Aorta (tissue), 5 donors: Measurements from ENCODE around the gene APBA1. TPM values are rescaled to one million over a fixed set of nuclear protein-coding genes. Genes with fewer than 3 reads are reported as not detected.

Source experiments
- ATAC-seq: fragments of 200-7000 bp; cut with Tn5 transposase; one replicate; pipeline ENCODE4 v1.9.1; 2022; ENCODE audit warnings: moderate library complexity; ENCODE audit not compliant: low FRiP score
- DNase-seq, 2 donors: peaks; one replicate each; pipeline ENCODE4 v3.0.0-alpha.2; 2020
- H3K27ac ChIP-seq, 2 donors: one replicate each; pipeline ENCODE4 v1.5.1; 2013; ENCODE audit warnings: low read length in 2 of 2, mild to moderate bottlenecking in 2 of 2, moderate library complexity in 2 of 2, control low read depth in 1 of 2, inconsistent platforms in 1 of 2, low read depth in 1 of 2
- H3K27me3 ChIP-seq, 2 donors: one replicate each; pipeline ENCODE4 v1.6.1; 2013; ENCODE audit warnings: control low read depth in 1 of 2, low read length in 1 of 2, mild to moderate bottlenecking in 1 of 2, moderate library complexity in 1 of 2; ENCODE audit not compliant: insufficient read depth in 2 of 2, control insufficient read depth in 1 of 2
- H3K36me3 ChIP-seq, 2 donors: one replicate each; pipeline ENCODE4 v1.6.1; 2013; ENCODE audit warnings: control low read depth in 1 of 2, low read length in 1 of 2, mild to moderate bottlenecking in 1 of 2; ENCODE audit not compliant: insufficient read depth in 2 of 2, control insufficient read depth in 1 of 2
- H3K4me1 ChIP-seq, 2 donors: one replicate each; pipeline ENCODE4 v1.6.1; 2013; ENCODE audit warnings: low read length in 2 of 2, control low read depth in 1 of 2, mild to moderate bottlenecking in 1 of 2, moderate library complexity in 1 of 2; ENCODE audit not compliant: insufficient read depth in 2 of 2, control insufficient read depth in 1 of 2
- H3K4me3 ChIP-seq, 2 donors: one replicate each; pipeline ENCODE4 v1.5.1; 2013; ENCODE audit warnings: low read length in 2 of 2, control low read depth in 1 of 2, mild to moderate bottlenecking in 1 of 2
- H3K9me3 ChIP-seq: one replicate; pipeline ENCODE4 v1.6.1; 2013; ENCODE audit warnings: mild to moderate bottlenecking, low read length; ENCODE audit not compliant: control insufficient read depth
- WGBS, 2 donors: extraction: QIAGEN DNeasy Blood & Tissue Kit; methylation state at CpG; one replicate each; pipeline ENCODE4 v1.1.7; 2013; 5-methylcytosine and 5-hydroxymethylcytosine counted together
- intact Hi-C, 2 donors: fragments of 100-400 bp; cut with DNase I; formaldehyde crosslinking; loops; one replicate each; pipeline versions ENCODE4 v1.14.2 to v1.15.0; 2022
- polyA plus RNA-seq, 2 donors: library from polyadenylated mRNA; stranded (reverse); fragments of 200-250 nt; gene quantifications; one replicate each; pipeline ENCODE4 v1.2.3, GENCODE V29; 2013
- total RNA-seq, 2 donors: library from RNA; stranded (reverse); fragmentation: NEBNext Ultra II Directional; extraction: Animal tissue kit (Norgen Biotek cat#: 25700); gene quantifications; one replicate each; pipeline ENCODE4 v1.2.1, GENCODE V29; 2021
- donor health status: healthy with polysubstance abuse.
- donor health status: Bipolar disorder and iron deficiency.
- donor health status: DM: no; HTN: no; CAD: no.
- donor health status: DM: no; HTN: no; CAD: no.
- donor health status: DM: yes; HTN: yes; CAD: no.

APBA1 gene
- total and polyA plus RNA-seq, 4 donors, result 1.9 to 12.6 (median 7.9) TPM

- Histone ChIP-seq H3K4me3 (no peak overlapping the region), H3K4me1 (no peaks in the 10 kb centered on the region), H3K36me3 (no peaks in the 10 kb centered on the region), H3K9me3 (no peaks in the 10 kb centered on the region), H3K27ac (no peak overlapping the region), H3K27me3 (no peaks in the 10 kb centered on the region)
- DNase-seq, result no peak
- intact Hi-C loops, result no loop called here
- 79 to 83% methylated on average over 2 of the region's 2 CpGs for WGBS, 2 donors
- ATAC-seq, result no peak
Measured at GRCh38 chr9:69483886-69484422, 188.2 kb downstream of the APBA1 start.

GRCh38 chr9:69476797-69477196 lies 195.4 kb downstream of the APBA1 start:
- no peaks in the 10 kb centered on the region for H3K27me3 ChIP-seq
- no peak for DNase-seq
- no peaks in the 10 kb centered on the region for H3K36me3 ChIP-seq
- H3K27ac ChIP-seq, result no peak overlapping the region
- 78 to 94% methylated on average over 6 to 7 of the region's 7 CpGs for WGBS, 2 donors
- no peaks in the 10 kb centered on the region for H3K9me3 ChIP-seq
- H3K4me1 ChIP-seq, result no peaks in the 10 kb centered on the region
- intact Hi-C loops, result no loop called here
- no peak overlapping the region for H3K4me3 ChIP-seq
- no peak for ATAC-seq

- Histone ChIP-seq H3K4me1 (no peaks in the 10 kb centered on the region), H3K27me3 (no peaks in the 10 kb centered on the region), H3K36me3 (no peaks in the 10 kb centered on the region), H3K9me3 (no peaks in the 10 kb centered on the region), H3K27ac (no peak overlapping the region), H3K4me3 (no peak overlapping the region)
- no peak for ATAC-seq
- no peak for DNase-seq
- intact Hi-C loops, result no loop called here
- WGBS, 2 donors, result 84 to 85% methylated on average over 6 of the region's 6 CpGs
Measured at GRCh38 chr9:69476016-69476415, 196.2 kb downstream of the APBA1 start.

- no peak for ATAC-seq
- H3K9me3 ChIP-seq, result no peaks in the 10 kb centered on the region
- DNase-seq, result no peak
- H3K27ac ChIP-seq, result no peak overlapping the region
- 88 to 91% methylated on average over 4 of the region's 4 CpGs for WGBS, 2 donors
- H3K36me3 ChIP-seq, result no peaks in the 10 kb centered on the region
- no peaks in the 10 kb centered on the region for H3K27me3 ChIP-seq
- H3K4me1 ChIP-seq, result no peaks in the 10 kb centered on the region
- intact Hi-C loops, result no loop called here
- no peak overlapping the region for H3K4me3 ChIP-seq
Measured at GRCh38 chr9:69474821-69475220, 197.3 kb downstream of the APBA1 start.

GRCh38 chr9:69472101-69472620 lies 200.0 kb downstream of the APBA1 start:
- no peaks in the 10 kb centered on the region for H3K27me3 ChIP-seq
- WGBS, 2 donors, result 75 to 79% methylated on average over 2 of the region's 2 CpGs
- ATAC-seq (no peak), DNase-seq (no peak)
- H3K4me1 ChIP-seq, result no peaks in the 10 kb centered on the region
- H3K27ac ChIP-seq, result no peak overlapping the region
- no peaks in the 10 kb centered on the region for H3K36me3 ChIP-seq
- intact Hi-C loops, result no loop called here
- no peak overlapping the region for H3K4me3 ChIP-seq
- no peaks in the 10 kb centered on the region for H3K9me3 ChIP-seq

- no peaks in the 10 kb centered on the region for H3K4me1 ChIP-seq
- no peak for DNase-seq
- no peaks in the 10 kb centered on the region for H3K9me3 ChIP-seq
- H3K36me3 ChIP-seq, result no peaks in the 10 kb centered on the region
- no peak for ATAC-seq
- no peak overlapping the region for H3K4me3 ChIP-seq
- intact Hi-C loops, result no loop called here
- WGBS, 2 donors, result 59 to 64% methylated on average over 2 of the region's 2 CpGs
- no peaks in the 10 kb centered on the region for H3K27me3 ChIP-seq
- no peak overlapping the region for H3K27ac ChIP-seq
Measured at GRCh38 chr9:69471433-69471832, 200.7 kb downstream of the APBA1 start.

- no peak overlapping the region for H3K4me3 ChIP-seq
- H3K4me1 ChIP-seq, result no peaks in the 10 kb centered on the region
- H3K27me3 ChIP-seq, result no peaks in the 10 kb centered on the region
- no peak for DNase-seq
- H3K9me3 ChIP-seq, result no peaks in the 10 kb centered on the region
- no peak for ATAC-seq
- intact Hi-C loops, result no loop called here
- no peak overlapping the region for H3K27ac ChIP-seq
- 90 to 95% methylated on average over 9 of the region's 9 CpGs for WGBS, 2 donors
- H3K36me3 ChIP-seq, result no peaks in the 10 kb centered on the region
Measured at GRCh38 chr9:69470186-69470977, 201.8 kb downstream of the APBA1 start.

- H3K4me1 ChIP-seq, result no peaks in the 10 kb centered on the region
- H3K27ac ChIP-seq, result no peak overlapping the region
- H3K36me3 ChIP-seq, result no peaks in the 10 kb centered on the region
- intact Hi-C loops, result no loop called here
- ATAC-seq, result no peak
- DNase-seq, result no peak
- no peaks in the 10 kb centered on the region for H3K9me3 ChIP-seq
- H3K4me3 ChIP-seq, result no peak overlapping the region
- no peaks in the 10 kb centered on the region for H3K27me3 ChIP-seq
Measured at GRCh38 chr9:69469136-69469535, 203.0 kb downstream of the APBA1 start.

- H3K27ac ChIP-seq, result no peak overlapping the region
- H3K4me3 ChIP-seq, result no peak overlapping the region
- H3K4me1 ChIP-seq, result no peaks in the 10 kb centered on the region
- WGBS, 2 donors, result 93 to 94% methylated on average over 1 of the region's 1 CpG
- H3K27me3 ChIP-seq, result no peaks in the 10 kb centered on the region
- H3K9me3 ChIP-seq, result no peaks in the 10 kb centered on the region
- intact Hi-C loops, result no loop called here
- DNase-seq, result no peak
- no peaks in the 10 kb centered on the region for H3K36me3 ChIP-seq
- no peak for ATAC-seq
Measured at GRCh38 chr9:69468380-69468779, 203.8 kb downstream of the APBA1 start.
